ENCODE measurements around the gene SDHAF1.
A peak's percentile ranks its signal among the peaks of the same experiment; 100 is the strongest.

SDHAF1 gene

DNA sequence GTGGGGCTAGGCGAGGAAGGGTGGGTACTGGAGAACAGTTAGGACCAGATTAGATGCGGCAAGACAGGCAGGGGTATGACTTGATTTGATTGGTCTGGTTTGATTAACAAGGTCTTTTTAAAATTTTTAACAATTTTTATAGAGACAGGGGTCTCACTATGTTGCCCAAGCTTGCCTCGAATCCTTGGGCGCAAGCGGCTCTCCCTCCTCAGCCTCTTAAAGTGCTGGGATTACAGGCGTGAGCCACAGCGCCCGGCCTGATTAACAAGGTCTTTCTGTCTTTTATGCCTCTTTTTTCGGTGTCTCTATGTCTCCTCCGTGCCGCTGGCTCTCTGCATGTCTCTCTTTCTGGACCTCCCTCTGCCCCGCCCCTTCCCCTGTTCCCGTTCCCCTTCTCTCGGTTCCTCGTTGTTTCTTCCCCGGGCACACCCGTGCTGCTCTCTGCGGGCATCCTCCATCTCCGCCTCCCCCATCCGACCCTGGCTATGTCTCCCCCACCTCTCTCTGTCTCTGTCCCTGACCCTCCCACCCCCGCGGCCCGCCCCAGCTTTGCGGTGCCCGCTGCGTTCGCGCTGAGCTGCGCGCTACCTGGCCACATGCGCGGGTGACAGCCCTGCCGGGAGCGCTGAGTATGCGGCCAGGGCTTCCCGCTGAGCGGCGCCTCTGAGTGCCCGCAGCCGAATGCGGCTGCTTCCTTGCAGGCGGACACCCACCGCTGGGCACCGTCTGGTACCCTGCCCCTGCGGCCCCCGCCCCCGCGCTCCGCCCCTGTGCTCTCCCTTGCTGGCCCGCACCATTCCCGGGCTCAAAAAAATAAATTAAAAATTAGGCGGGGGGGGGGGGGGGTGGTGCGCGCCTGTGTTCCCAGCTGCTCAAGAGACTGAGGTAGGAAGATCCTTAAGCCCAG, 8.1 kb upstream of the SDHAF1 start:
- peak in 1 of 2 experiments; percentile 34 for DNase-seq (ENCODE audit: low read depth in 2 of 2)

- DNase-seq (ENCODE audit: low read depth in 2 of 2): no peak
Observed at GRCh38 chr19:35987571-35987896, 7.5 kb upstream of the SDHAF1 start.

GRCh38 chr19:35988824-35989223, 6.2 kb upstream of the SDHAF1 start:
- no peak for DNase-seq (ENCODE audit: low read depth in 2 of 2)

DNA sequence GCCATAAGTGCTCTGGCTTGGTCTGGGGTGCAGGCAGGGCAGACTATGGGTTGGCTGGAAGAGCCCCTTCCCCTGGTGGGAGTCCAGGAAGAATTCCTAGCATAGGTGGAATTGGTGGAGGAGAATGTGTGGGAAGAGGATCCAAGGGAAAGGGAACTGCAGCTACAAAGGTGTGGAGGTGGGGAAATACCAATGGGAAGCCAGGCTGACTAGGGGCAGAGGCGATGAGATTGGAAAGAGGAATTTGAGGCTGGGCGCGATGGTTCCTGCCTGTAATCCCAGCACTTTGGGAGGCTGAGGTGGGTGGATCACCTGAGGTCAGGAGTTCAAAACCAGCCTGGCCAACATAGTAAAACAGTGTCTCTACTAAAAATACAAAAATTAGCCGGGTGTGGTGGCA, 4.8 kb upstream of the SDHAF1 start:
- no peak for DNase-seq (ENCODE audit: low read depth in 2 of 2)

- DNase-seq (ENCODE audit: low read depth in 2 of 2): no peak
Observed at GRCh38 chr19:35990771-35991730, 3.9 kb upstream of the SDHAF1 start.

DNA sequence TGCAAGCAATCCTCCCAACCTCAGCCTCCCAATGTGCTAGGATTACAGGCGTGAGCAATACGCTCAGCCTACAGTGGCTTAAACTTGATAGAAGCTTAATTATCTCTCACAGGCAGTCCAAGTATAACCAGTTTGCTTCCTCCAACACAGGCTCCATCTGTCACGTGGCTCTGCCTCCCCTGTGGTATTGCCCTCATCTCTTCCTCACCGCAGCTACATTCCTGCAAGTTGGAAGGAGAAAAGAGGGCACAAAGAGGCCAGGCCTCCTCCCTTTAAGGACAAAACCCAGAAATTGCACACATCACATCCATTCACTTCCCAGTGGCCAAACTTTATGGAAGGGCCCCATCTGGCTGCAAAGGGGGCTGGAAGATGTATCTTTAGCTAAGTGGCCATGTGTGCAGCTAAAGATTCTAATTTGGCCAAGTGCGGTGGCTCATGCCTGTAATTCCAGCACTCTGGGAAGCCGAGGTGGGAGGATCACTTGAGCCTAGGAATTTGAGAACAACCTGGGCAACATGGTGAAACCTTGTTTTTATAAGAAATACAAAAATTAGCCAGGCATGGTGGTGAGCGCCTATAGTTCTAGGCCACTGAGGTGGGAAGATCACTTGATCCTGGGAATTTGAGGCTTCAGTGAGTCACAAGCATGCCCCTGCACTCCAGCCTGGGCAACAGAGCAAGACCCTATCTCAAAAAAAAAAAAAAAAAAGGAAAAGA, 3.1 kb upstream of the SDHAF1 start:
- DNase-seq (ENCODE audit: low read depth in 2 of 2): no peak

GRCh38 chr19:35992907-35993765, 1.9 kb upstream of the SDHAF1 start:
- DNase-seq (ENCODE audit: low read depth in 2 of 2): no peak

- no peak for DNase-seq (ENCODE audit: low read depth in 2 of 2)
Observed at GRCh38 chr19:35993923-35994598, 927 bp upstream of the SDHAF1 start.

- DNase-seq (ENCODE audit: low read depth in 2 of 2): no peak
Observed at GRCh38 chr19:35996777-35997176, 1.8 kb downstream of the SDHAF1 start.

DNA sequence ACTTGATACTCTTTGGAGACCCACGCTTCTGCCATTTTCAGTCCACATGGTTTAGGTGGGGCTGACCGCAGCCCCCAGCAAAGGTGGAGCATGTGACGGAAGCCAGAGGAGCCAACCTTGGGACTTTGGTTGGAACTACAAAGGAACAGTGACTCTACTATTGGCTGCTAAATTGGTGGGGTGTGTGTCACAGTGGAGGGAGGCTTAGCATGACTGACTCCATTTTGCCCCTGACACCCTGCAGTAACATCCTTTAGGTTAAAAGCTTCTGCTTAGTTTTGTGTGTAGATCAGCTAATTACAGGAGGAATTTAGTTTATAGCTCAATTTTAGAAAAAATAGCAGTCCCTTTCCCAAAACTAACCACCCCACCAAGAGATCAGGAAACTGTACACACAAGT, 6.6 kb downstream of the SDHAF1 start:
- no peak for DNase-seq (ENCODE audit: low read depth in 2 of 2)

DNA sequence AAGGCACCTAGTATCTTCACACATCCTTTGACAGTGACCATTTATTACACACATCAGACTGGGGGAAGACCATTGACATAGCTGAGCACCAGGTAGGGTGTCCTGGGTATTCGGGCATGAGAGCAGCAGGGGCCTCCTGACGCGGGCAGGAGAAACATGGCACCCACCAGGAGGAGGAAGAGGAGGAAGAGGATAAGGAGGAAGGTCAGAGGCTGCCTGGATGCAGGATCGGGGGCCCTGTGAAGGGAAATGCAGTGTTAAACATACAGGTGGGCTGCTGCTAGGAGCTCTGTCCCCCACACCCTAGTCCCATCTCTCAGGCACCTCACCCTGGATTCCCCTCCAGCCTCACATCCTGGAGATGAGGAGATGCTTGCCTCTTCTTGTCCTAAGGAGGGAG, 8.3 kb downstream of the SDHAF1 start:
- no peak for DNase-seq (ENCODE audit: low read depth in 2 of 2)

DNA sequence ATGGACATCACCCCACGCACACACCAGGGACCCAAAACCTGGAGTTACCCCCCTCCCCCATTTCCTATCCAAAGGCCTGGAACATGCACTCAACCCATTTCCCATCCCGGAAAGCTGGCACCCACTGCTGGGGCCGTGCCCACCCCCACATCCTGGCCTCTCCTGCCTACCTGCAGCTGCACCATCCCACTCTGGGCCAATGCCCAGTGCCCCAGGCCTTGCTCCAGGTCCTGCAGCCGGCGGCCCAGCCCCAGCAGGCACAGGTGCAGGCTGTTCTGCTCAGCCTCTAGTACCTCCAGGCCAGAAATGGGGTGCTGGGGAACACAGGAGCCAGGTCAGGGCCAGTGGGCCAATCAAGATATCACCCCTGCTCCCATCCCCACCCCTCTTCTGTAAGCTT, 12.0 kb downstream of the SDHAF1 start:
- DNase-seq (ENCODE audit: low read depth in 2 of 2): no peak

DNA sequence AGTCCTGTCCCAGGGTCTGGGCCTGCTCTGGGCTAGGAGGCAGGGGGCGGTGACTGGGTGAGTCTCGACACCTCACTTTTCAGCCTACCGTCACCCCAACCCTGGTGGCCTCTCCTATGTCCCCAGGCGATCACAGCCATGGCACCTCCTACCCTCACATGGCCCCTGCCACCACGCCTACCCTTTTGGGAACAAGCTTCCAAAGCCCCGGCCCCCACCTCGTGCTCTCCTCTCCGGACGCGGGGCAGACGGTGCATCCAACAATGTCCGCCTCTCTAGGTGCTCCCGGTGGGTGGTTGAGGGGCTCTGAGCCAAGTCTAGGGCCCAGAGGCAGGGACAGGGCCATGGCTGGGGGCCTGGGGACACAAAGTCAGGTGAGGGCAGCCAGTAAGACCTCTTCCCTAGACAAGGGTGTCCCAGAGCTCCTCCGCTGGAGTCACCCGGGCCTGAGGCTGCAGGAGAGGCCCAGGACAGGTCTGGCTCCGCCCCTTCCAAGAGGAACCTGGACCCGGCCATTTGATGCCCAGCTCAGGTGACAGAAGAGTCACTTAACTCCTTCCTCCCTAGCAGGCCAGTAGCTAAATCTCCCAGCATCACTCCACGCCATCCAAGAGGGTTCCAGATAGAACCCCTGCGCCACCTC, 13.5 kb downstream of the SDHAF1 start, which contains the start of gene SYNE4:
Gene SYNE4 (minus strand): TSS at position 478 of the 643 bp plus-strand sequence. CDS start 132 bp downstream, at position 346.
- DNase-seq (ENCODE audit: low read depth in 2 of 2): no peak

DNA sequence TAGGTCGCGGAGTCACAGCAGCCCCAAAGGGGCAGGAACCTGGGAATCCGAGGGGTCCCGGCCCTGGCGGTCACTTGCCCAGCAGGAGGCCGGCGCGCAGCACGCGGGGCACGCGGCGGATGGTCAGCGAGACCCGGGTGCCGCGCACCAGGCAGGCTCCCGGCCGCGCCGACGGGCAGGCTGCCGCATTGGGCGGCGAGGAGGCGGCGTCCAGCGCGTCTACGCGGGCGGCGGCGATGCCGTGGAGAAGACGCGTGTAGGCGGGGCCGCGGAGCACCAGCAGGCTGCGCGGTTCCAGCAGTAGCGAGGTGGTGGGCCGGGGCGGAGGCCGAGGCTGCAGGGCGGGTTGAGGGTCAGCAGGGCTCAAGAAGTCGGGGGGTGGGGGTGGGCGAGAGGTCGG, 14.2 kb downstream of the SDHAF1 start:
- peak; percentile 24 to 54 for DNase-seq (ENCODE audit: low read depth in 2 of 2)

GRCh38 chr19:36009633-36010379, 14.8 kb downstream of the SDHAF1 start:
- DNase-seq (ENCODE audit: low read depth in 2 of 2): no peak

DNA sequence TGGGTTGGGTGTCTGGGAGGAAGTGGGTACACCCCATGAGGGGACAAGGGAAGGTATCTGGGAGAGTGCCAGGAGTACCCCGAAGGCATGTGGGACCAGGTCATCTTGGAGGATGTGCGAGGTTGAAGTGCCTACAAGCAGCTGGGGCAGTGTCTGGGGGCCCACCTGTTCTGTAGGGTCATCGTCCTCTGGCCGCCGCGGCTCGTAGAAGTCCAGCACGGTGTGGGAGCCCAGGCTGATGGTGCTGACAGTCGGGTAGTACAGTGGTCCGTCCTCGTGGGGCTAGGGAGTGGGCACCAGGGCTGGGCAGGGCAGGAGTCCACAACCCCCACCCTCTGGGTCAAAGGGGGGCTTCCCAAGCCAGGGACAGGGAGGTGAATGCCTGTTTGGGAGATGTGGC, 15.4 kb downstream of the SDHAF1 start:
- DNase-seq (ENCODE audit: low read depth in 2 of 2): no peak

GRCh38 chr19:36013280-36014011, 18.5 kb downstream of the SDHAF1 start:
- DNase-seq (ENCODE audit: low read depth in 2 of 2): no peak

Data from stimulated activated CD4-positive, alpha-beta T cell treated with anti-CD3 and anti-CD28 coated beads, Interleukin-12 subunit alpha, Interleukin-12 subunit beta, amount 100 ng/mL, for 24 hours (primary cell).